A549 (cell line): ENCODE results near the gene HES6. TPM values are rescaled to one million over a fixed set of nuclear protein-coding genes. Genes with fewer than 3 reads are reported as not detected.

Source experiments
- CBX2 ChIP-seq: fragments of 200-600 bp; sonication (generic); IDR thresholded peaks from 2 replicates; pipeline ENCODE4 v1.6.1; 2016; ENCODE audit warnings: low read depth, mild to moderate bottlenecking, borderline replicate concordance
- CHD2 ChIP-seq: fragments of 150-350 bp; IDR thresholded peaks from 2 replicates; pipeline ENCODE4 v1.6.1; 2014; ENCODE audit warnings: low read length; ENCODE audit not compliant: partially characterized antibody
- FOSB ChIP-seq: fragments of 250-450 bp; sonication (Bioruptor Pico); IDR thresholded peaks from 2 replicates; pipeline ENCODE4 v1.5.0; 2020; ENCODE audit warnings: mild to moderate bottlenecking, moderate library complexity
- FOXS1 ChIP-seq: fragments of 250-450 bp; sonication (Bioruptor Pico); IDR thresholded peaks from 2 replicates; pipeline ENCODE4 v1.5.0; 2020; ENCODE audit warnings: mild to moderate bottlenecking, moderate library complexity
- HEYL ChIP-seq: fragments of 250-450 bp; sonication (Bioruptor Pico); IDR thresholded peaks from 2 replicates; pipeline ENCODE4 v1.8.0; 2021; ENCODE audit warnings: mild to moderate bottlenecking, moderate library complexity
- HOXA7 ChIP-seq: fragments of 250-450 bp; sonication (Bioruptor Pico); IDR thresholded peaks from 2 replicates; pipeline ENCODE4 v1.5.0; 2020; ENCODE audit warnings: mild to moderate bottlenecking, moderate library complexity
- KDM1A ChIP-seq: fragments of 200-600 bp; sonication (generic); IDR thresholded peaks from 2 replicates; pipeline ENCODE4 v1.6.1; 2016; ENCODE audit warnings: low read depth, mild to moderate bottlenecking
- MAZ ChIP-seq: fragments of 150-350 bp; IDR thresholded peaks from 2 replicates; pipeline ENCODE4 v1.6.1; 2014; ENCODE audit warnings: antibody characterized with exemption, low read depth, low read length, borderline replicate concordance
- NFE2L2 ChIP-seq: fragments of 150-350 bp; conservative IDR thresholded peaks from 2 replicates; pipeline ENCODE4 v1.6.1; 2014; ENCODE audit warnings: low read length
- NR3C1 ChIP-seq: fragments of >200 bp; sonication (Bioruptor Twin); formaldehyde crosslinking; IDR thresholded peaks from 3 replicates; pipeline ENCODE4 v1.6.1; 2017
- PHF8 ChIP-seq: fragments of 200-600 bp; sonication (generic); IDR thresholded peaks from 2 replicates; pipeline ENCODE4 v1.6.1; 2016; ENCODE audit warnings: low read depth, mild to moderate bottlenecking, antibody characterized with exemption, moderate library complexity, borderline replicate concordance
- POLR2A ChIP-seq: IDR thresholded peaks from 2 replicates; pipeline ENCODE4 v1.6.1; 2012; ENCODE audit warnings: mild to moderate bottlenecking, low read length
- POLR2AphosphoS2 ChIP-seq: conservative IDR thresholded peaks from 2 replicates; pipeline ENCODE4 v1.6.1; 2012; ENCODE audit warnings: low read length, improper control_type of control experiment, inconsistent platforms
- RARB ChIP-seq: fragments of 250-450 bp; sonication (Bioruptor Pico); IDR thresholded peaks from 2 replicates; pipeline ENCODE4 v1.8.0; 2021; ENCODE audit warnings: mild to moderate bottlenecking, moderate library complexity
- RFX5 ChIP-seq: fragments of 450-650 bp; IDR thresholded peaks from 2 replicates; pipeline ENCODE4 v1.7.1; 2014; ENCODE audit warnings: antibody characterized with exemption, mild to moderate bottlenecking, moderate library complexity
- SREBF2 ChIP-seq: fragments of 450-650 bp; IDR thresholded peaks from 2 replicates; pipeline ENCODE4 v1.6.1; 2014; ENCODE audit warnings: mild to moderate bottlenecking, moderate library complexity
- TFCP2L1 ChIP-seq: fragments of 250-450 bp; sonication (Bioruptor Pico); IDR thresholded peaks from 2 replicates; pipeline ENCODE4 v1.5.0; 2021; ENCODE audit warnings: mild to moderate bottlenecking
- polyA plus RNA-seq, 4 experiments: library from polyadenylated mRNA; depleted of rRNA in 3 of 4; stranded (reverse); fragments of >200 nt; fragmentation: RNase III in 1 of 4; extraction: RNeasy Plus Mini Kit Qiagen cat#74134 plus additional on column Dnase treatment in 1 of 4; gene quantifications; 2 replicates in 3 of 4; 3 replicates in 1 of 4; pipeline ENCODE4 v1.2.3, GENCODE V29; 2011 to 2017
- TF ChIP-seq, protein P1 (sequence below): fragments of >200 bp; sonication (Bioruptor Twin); formaldehyde crosslinking; IDR thresholded peaks from 3 replicates; pipeline ENCODE4 v1.5.1; 2016
- TF ChIP-seq, protein P2 (sequence below): fragments of >200 bp; sonication (Bioruptor Twin); formaldehyde crosslinking; IDR thresholded peaks from 2 replicates; pipeline ENCODE4 v1.6.1; 2016
- TF ChIP-seq, protein P3 (sequence below): IDR thresholded peaks from 2 replicates; pipeline ENCODE4 v1.6.1; 2012
- TF ChIP-seq, protein P4 (sequence below): fragments of 150-350 bp; IDR thresholded peaks from 2 replicates; pipeline ENCODE4 v1.6.1; 2014; ENCODE audit warnings: low read depth, mild to moderate bottlenecking, low read length
- TF ChIP-seq, protein P5 (sequence below): fragments of 250-450 bp; sonication (Bioruptor Pico); IDR thresholded peaks from 2 replicates; pipeline ENCODE4 v1.5.0; 2020; ENCODE audit warnings: low read depth, mild to moderate bottlenecking, moderate library complexity
- TF ChIP-seq, protein P6 (sequence below): fragments of 450-650 bp; IDR thresholded peaks from 2 replicates; pipeline ENCODE4 v1.6.1; 2014; ENCODE audit warnings: antibody characterized with exemption
- TF ChIP-seq, protein P7 (sequence below): IDR thresholded peaks from 2 replicates; pipeline ENCODE4 v1.6.1; 2012; ENCODE audit warnings: low read depth, borderline replicate concordance

Gene HES6
- polyA plus RNA-seq, 2 of the 4 experiments (the other 2 are of a cell fraction), result 5.4 to 7.5 TPM

DNA sequence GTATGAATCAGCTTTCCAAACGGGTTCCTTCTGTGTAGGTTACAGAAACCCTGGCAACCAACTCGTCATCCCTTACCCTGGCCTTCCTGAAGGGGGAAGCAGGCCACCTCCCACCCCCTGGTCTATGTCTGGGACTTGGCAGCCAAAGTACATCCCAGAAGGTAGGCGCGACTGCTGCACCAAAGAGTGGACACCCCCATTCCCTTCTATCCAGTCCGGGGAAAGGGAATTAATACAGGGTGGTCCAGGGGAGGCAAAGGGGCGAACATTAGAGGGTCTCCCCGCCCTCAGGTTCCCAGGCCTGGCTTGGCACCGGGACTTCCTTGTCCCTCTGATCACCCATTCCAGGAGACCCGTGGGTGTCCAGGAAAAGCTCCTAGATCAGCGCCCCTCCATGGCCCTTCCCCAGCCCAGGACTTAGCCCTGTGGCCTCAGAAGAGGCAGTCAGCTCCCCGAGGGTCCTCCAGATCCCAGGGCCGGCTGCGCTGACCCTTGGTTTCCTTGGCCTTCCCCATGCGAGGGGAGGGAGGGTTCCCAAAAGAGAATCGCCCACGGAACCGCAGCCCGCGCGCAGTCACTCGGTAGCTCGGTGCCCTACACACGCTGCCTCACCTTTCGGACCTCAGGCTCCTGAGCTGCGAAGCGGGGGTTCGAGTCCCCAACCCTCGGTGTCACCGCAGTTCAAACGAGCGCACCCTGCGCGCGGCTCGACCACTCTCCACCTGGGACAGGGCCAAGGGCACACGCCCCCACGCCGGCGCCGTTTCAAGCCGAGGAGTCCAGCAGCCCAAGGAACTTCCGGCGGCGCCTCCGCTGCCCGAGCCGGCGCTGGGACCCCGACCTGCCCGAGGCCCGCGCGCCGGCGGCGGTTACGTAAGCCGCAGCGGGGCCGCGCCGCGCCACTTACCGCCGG lies 48.2 kb upstream of the HES6 start, which contains the start of gene PER2 (continued):
- TF ChIP-seq, protein P1, sequence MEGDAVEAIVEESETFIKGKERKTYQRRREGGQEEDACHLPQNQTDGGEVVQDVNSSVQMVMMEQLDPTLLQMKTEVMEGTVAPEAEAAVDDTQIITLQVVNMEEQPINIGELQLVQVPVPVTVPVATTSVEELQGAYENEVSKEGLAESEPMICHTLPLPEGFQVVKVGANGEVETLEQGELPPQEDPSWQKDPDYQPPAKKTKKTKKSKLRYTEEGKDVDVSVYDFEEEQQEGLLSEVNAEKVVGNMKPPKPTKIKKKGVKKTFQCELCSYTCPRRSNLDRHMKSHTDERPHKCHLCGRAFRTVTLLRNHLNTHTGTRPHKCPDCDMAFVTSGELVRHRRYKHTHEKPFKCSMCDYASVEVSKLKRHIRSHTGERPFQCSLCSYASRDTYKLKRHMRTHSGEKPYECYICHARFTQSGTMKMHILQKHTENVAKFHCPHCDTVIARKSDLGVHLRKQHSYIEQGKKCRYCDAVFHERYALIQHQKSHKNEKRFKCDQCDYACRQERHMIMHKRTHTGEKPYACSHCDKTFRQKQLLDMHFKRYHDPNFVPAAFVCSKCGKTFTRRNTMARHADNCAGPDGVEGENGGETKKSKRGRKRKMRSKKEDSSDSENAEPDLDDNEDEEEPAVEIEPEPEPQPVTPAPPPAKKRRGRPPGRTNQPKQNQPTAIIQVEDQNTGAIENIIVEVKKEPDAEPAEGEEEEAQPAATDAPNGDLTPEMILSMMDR, result peak; percentile 19; the same call in 1 of the 3 replicates
- TF ChIP-seq PHF8 (no peak), MAZ (no peak), CBX2 (no peak), KDM1A (no peak), NR3C1 (no peak), HEYL (CRISPR knock-in tag) (no peak), NFE2L2 (no peak), POLR2A (no peak), RARB (CRISPR knock-in tag) (peak; percentile 54), FOSB (peak; percentile 73; the same call in 1 of the 2 replicates), FOXS1 (no peak), POLR2AphosphoS2 (no peak), TFCP2L1 (CRISPR knock-in tag) (0 out of 2 replicates have a peak, but pooled peaks have one; percentile 65), CHD2 (no peak), SREBF2 (no peak), HOXA7 (peak; percentile 29; the same call in 1 of the 2 replicates), RFX5 (peak; percentile 88)
- TF ChIP-seq, protein P2, sequence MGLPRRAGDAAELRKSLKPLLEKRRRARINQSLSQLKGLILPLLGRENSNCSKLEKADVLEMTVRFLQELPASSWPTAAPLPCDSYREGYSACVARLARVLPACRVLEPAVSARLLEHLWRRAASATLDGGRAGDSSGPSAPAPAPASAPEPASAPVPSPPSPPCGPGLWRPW, result no peak
- TF ChIP-seq, protein P3, sequence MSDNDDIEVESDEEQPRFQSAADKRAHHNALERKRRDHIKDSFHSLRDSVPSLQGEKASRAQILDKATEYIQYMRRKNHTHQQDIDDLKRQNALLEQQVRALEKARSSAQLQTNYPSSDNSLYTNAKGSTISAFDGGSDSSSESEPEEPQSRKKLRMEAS, result no peak
- TF ChIP-seq, protein P4, sequence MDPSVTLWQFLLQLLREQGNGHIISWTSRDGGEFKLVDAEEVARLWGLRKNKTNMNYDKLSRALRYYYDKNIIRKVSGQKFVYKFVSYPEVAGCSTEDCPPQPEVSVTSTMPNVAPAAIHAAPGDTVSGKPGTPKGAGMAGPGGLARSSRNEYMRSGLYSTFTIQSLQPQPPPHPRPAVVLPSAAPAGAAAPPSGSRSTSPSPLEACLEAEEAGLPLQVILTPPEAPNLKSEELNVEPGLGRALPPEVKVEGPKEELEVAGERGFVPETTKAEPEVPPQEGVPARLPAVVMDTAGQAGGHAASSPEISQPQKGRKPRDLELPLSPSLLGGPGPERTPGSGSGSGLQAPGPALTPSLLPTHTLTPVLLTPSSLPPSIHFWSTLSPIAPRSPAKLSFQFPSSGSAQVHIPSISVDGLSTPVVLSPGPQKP, result no peak
- TF ChIP-seq, protein P5, sequence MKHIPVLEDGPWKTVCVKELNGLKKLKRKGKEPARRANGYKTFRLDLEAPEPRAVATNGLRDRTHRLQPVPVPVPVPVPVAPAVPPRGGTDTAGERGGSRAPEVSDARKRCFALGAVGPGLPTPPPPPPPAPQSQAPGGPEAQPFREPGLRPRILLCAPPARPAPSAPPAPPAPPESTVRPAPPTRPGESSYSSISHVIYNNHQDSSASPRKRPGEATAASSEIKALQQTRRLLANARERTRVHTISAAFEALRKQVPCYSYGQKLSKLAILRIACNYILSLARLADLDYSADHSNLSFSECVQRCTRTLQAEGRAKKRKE, result no peak
- TF ChIP-seq, protein P6, sequence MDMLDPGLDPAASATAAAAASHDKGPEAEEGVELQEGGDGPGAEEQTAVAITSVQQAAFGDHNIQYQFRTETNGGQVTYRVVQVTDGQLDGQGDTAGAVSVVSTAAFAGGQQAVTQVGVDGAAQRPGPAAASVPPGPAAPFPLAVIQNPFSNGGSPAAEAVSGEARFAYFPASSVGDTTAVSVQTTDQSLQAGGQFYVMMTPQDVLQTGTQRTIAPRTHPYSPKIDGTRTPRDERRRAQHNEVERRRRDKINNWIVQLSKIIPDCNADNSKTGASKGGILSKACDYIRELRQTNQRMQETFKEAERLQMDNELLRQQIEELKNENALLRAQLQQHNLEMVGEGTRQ, result no peak
- TF ChIP-seq, protein P7, sequence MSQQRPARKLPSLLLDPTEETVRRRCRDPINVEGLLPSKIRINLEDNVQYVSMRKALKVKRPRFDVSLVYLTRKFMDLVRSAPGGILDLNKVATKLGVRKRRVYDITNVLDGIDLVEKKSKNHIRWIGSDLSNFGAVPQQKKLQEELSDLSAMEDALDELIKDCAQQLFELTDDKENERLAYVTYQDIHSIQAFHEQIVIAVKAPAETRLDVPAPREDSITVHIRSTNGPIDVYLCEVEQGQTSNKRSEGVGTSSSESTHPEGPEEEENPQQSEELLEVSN, result no peak
